CD4-positive, alpha-beta T cell treated with Interleukin-15 for 1 hour (primary cell): ENCODE data around the gene PDZD7.

ENCODE experiments used
- DNase-seq: peaks from one replicate; pipeline ENCODE4 v3.0.0-alpha.2; 2020

Gene PDZD7

GRCh38 chr10:101000127-101000914, 30.6 kb downstream of the PDZD7 start:
- no peak for DNase-seq

- DNase-seq, result no peak
Measured at GRCh38 chr10:100999742-101000126, 31.2 kb downstream of the PDZD7 start, which contains the start of gene LZTS2. TSS of gene LZTS2 (plus strand) at chr10:100999808. CDS start at chr10:101002539, 2,731 bp downstream.

- peak; percentile 76 for DNase-seq
Measured at GRCh38 chr10:100998991-100999741, 31.8 kb downstream of the PDZD7 start.

GRCh38 chr10:100998183-100998990, 32.5 kb downstream of the PDZD7 start:
- peak; percentile 63 for DNase-seq

GRCh38 chr10:100997360-100998182, 33.4 kb downstream of the PDZD7 start:
- peak; percentile 58 for DNase-seq

GRCh38 chr10:100996678-100997359, 34.1 kb downstream of the PDZD7 start:
- DNase-seq, result no peak

GRCh38 chr10:100995181-100995580, 35.7 kb downstream of the PDZD7 start:
- DNase-seq, result no peak

GRCh38 chr10:100993986-100994708, 36.8 kb downstream of the PDZD7 start:
- no peak for DNase-seq

- no peak for DNase-seq
Measured at GRCh38 chr10:100989088-100989487, 41.8 kb downstream of the PDZD7 start.

- DNase-seq, result no peak
Measured at GRCh38 chr10:100988166-100988565, 42.8 kb downstream of the PDZD7 start.

GRCh38 chr10:100987685-100988049, 43.3 kb downstream of the PDZD7 start:
- no peak for DNase-seq

- DNase-seq, result peak; percentile 80
Measured at GRCh38 chr10:100986952-100987684, 43.8 kb downstream of the PDZD7 start, which contains the start of the genes MRPL43 and TWNK. TSS of gene MRPL43 (minus strand) at chr10:100987497. CDS start at chr10:100987443, 54 bp downstream. TSS of gene TWNK (plus strand) at chr10:100987543. CDS start at chr10:100988211, 668 bp downstream.

- no peak for DNase-seq
Measured at GRCh38 chr10:100986623-100986951, 44.3 kb downstream of the PDZD7 start.

GRCh38 chr10:100985336-100985735, 45.6 kb downstream of the PDZD7 start:
- no peak for DNase-seq

- DNase-seq, result no peak
Measured at GRCh38 chr10:100984672-100985177, 46.2 kb downstream of the PDZD7 start.

- no peak for DNase-seq
Measured at GRCh38 chr10:100983868-100984671, 46.9 kb downstream of the PDZD7 start.

- DNase-seq, result no peak
Measured at GRCh38 chr10:100982916-100983830, 47.8 kb downstream of the PDZD7 start.

GRCh38 chr10:100981178-100981772, 49.7 kb downstream of the PDZD7 start:
- DNase-seq, result no peak
